Transverse colon (tissue), 3 donors: ENCODE measurements around the gene SPAG8.

Experiments
- EP300 ChIP-seq: sonication (generic); formaldehyde crosslinking; IDR thresholded peaks from one replicate; pipeline ENCODE4 v1.6.1; 2017; ENCODE audit warnings: antibody characterized with exemption, low read depth
- POLR2AphosphoS5 ChIP-seq, 3 donors: sonication (generic); formaldehyde crosslinking; IDR thresholded peaks; one replicate each; pipeline ENCODE4 v1.6.1; 2016; ENCODE audit warnings: antibody characterized with exemption in 3 of 3

DNA sequence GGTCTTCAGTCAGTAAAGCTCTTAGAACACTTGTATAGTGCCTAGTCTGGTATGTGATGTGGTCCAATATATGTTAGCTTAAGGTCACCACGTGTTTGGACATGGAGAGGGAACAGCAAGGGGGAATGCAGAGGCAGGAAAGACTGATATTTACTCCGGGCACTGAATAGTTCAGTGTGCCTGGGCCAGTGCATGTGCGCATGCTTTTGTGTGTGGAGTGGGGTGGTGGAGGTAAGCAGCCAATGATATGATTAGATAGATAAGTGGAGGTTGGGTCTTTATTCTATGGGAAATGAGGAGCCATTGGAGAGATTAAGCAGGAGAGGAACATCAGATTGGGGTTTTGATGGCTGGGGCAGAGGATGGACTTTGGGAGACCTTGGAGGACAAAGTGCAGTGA, 44.1 kb upstream of the SPAG8 start:
- no peak for TF ChIP-seq POLR2AphosphoS5 (IDR thresholded peaks at IDR 0.05)
- TF ChIP-seq EP300 = no peak
